T-helper 2 cell treated with Interferon-gamma antibody and Interleukin-4, amounts not matched to agents 5 μg/mL and 100 μg/mL, for 36 hours (primary cell): ENCODE results near the gene FOXL2.
A peak's percentile ranks its signal among the peaks of the same experiment; 100 is the strongest.

Source experiments
- DNase-seq: peaks from one replicate; pipeline ENCODE4 v3.0.0; 2021; ENCODE audit warnings: low spot score
- H3K27ac Mint-ChIP-seq: one replicate; pipeline ENCODE4 v1.8.0; 2021; ENCODE audit warnings: mild to moderate bottlenecking, mixed read lengths
- H3K27me3 Mint-ChIP-seq: one replicate; pipeline ENCODE4 v1.8.0; 2021; ENCODE audit warnings: low read depth, mixed read lengths
- H3K36me3 Mint-ChIP-seq: one replicate; pipeline ENCODE4 v1.8.0; 2021; ENCODE audit warnings: low read depth, mixed read lengths
- H3K4me1 Mint-ChIP-seq: one replicate; pipeline ENCODE4 v1.8.0; 2021; ENCODE audit warnings: low read depth, mixed read lengths
- H3K4me3 Mint-ChIP-seq: one replicate; pipeline ENCODE4 v1.8.0; 2022; ENCODE audit warnings: mild to moderate bottlenecking, moderate library complexity, mixed read lengths
- H3K9me3 Mint-ChIP-seq: one replicate; pipeline ENCODE4 v1.8.0; 2021; ENCODE audit warnings: mixed read lengths

FOXL2 gene

DNA sequence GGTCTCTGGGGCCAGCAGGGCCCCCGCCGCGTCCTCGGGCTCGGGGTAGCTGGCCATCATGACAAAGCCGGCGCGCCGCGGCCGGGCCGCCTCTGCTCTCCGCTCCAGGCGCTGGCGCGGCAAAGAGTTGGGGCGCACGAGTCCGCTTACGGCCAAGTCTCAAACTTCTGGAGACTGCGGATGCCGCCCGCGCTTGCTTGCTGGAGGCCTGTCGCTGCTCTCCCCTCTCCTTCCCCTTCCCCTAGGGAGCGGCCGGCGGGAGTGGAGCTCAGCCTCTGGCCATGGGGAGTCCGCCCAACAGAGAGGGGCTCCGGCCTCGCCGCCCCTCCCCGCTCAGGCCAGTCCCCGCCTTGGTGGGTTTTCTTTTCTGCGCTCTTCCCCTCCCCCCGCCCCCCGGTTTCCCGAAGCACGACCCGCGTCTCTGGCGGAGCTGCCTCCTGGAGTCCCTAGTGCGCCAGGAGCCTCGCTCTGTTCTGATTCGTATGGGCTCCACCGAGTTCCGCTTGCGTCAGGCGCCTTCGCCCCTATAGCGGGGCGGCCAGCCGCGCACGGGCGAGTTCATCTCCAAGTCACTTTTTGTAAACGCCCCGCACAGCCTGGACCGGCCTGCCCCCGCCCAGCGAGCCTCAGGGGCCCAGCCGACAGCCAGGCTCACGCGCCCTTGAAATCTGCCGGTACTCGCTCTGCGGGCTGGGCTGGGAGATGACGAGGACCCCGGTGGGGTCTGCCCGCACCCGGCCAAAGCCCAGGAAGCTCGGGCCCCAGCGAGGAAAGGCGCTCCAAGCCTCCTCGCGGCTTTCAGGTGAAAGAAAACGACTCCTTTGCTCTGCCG lies at the start of gene FOXL2, which contains the start of gene FOXL2NB:
Gene FOXL2 (minus strand): TSS at position 475 of the 832 bp plus-strand sequence. CDS start 415 bp downstream, at position 60.
Gene FOXL2NB (plus strand): TSS at position 555 of the 832 bp plus-strand sequence. CDS start 148 bp downstream, at position 703.
- Mint-ChIP-seq H3K4me1 (peaks cover 16% of the 10 kb centered on the region), H3K27me3 (peaks cover 89% of the 10 kb centered on the region), H3K36me3 (peaks cover 5% of the 10 kb centered on the region), H3K27ac (peak within 1 kb of the TSS; percentile 23), H3K9me3 (no peaks in the 10 kb centered on the region), H3K4me3 (peak within 1 kb of the TSS; percentile 46)
- DNase-seq = no peak

GRCh38 chr3:138995706-138996105 lies 48.8 kb upstream of the FOXL2 start:
- no peak overlapping the region for H3K27ac Mint-ChIP-seq
- no peaks in the 10 kb centered on the region for H3K36me3 Mint-ChIP-seq
- H3K27me3 Mint-ChIP-seq = peaks cover 11% of the 10 kb centered on the region
- H3K9me3 Mint-ChIP-seq = no peaks in the 10 kb centered on the region
- H3K4me3 Mint-ChIP-seq = no peak overlapping the region
- H3K4me1 Mint-ChIP-seq = no peaks in the 10 kb centered on the region
- no peak for DNase-seq

DNA sequence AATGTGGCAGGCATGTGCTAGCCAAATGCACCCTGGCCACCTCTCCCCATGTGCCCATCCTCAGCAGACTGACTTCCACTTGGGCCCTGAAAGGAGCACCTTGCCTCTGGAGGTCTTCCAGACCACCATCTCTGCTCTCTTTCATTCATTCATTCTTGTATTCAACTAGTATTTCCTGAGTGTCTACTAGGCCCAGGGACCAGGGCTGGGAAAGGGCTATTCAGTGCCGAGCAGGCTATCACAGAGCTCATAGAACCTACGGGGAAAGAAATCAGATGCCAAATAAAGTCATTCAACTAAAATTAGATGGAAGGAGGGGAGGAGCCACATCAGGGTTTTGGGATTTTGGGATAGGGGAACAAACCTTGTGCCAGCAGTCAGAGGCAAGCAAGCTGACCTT lies 40.2 kb upstream of the FOXL2 start:
- Mint-ChIP-seq H3K27me3 (peaks cover 6% of the 10 kb centered on the region), H3K4me1 (no peaks in the 10 kb centered on the region), H3K9me3 (no peaks in the 10 kb centered on the region), H3K36me3 (no peaks in the 10 kb centered on the region), H3K4me3 (no peak overlapping the region), H3K27ac (no peak overlapping the region)
- DNase-seq = no peak

DNA sequence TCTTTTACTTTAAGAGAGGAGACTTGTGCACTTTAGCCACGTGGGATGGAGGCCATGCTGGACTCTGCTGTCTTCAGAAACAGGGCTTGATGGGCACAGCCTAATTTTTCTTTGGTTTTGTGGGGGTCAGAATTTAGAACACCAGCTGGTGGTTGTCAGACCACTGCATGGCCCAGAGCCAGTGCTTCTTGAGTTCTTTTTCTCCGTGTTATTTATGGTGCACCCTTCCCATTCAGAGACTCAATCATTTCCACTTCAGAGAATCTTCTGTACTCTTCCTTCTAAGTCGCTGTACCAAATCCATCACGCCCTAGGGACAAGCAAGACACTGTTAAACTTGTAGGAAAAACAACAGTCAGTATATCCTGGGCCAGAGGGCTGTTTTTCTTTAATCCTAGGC lies 39.0 kb upstream of the FOXL2 start:
- Mint-ChIP-seq H3K4me1 (no peaks in the 10 kb centered on the region), H3K27ac (no peak overlapping the region), H3K36me3 (no peaks in the 10 kb centered on the region), H3K9me3 (no peaks in the 10 kb centered on the region), H3K27me3 (peaks cover 6% of the 10 kb centered on the region), H3K4me3 (no peak overlapping the region)
- no peak for DNase-seq

- peaks cover 6% of the 10 kb centered on the region for H3K27me3 Mint-ChIP-seq
- no peak overlapping the region for H3K4me3 Mint-ChIP-seq
- no peaks in the 10 kb centered on the region for H3K9me3 Mint-ChIP-seq
- H3K27ac Mint-ChIP-seq = no peak overlapping the region
- H3K36me3 Mint-ChIP-seq = no peaks in the 10 kb centered on the region
- no peaks in the 10 kb centered on the region for H3K4me1 Mint-ChIP-seq
- DNase-seq = no peak
These were observed 37.9 kb upstream of the FOXL2 start for GRCh38 chr3:138984816-138985215.

- no peaks in the 10 kb centered on the region for H3K9me3 Mint-ChIP-seq
- DNase-seq = no peak
- no peak overlapping the region for H3K27ac Mint-ChIP-seq
- H3K4me1 Mint-ChIP-seq = no peaks in the 10 kb centered on the region
- no peak overlapping the region for H3K4me3 Mint-ChIP-seq
- no peaks in the 10 kb centered on the region for H3K36me3 Mint-ChIP-seq
- H3K27me3 Mint-ChIP-seq = peaks cover 2% of the 10 kb centered on the region
These were observed 29.1 kb upstream of the FOXL2 start for GRCh38 chr3:138976047-138976446.

DNA sequence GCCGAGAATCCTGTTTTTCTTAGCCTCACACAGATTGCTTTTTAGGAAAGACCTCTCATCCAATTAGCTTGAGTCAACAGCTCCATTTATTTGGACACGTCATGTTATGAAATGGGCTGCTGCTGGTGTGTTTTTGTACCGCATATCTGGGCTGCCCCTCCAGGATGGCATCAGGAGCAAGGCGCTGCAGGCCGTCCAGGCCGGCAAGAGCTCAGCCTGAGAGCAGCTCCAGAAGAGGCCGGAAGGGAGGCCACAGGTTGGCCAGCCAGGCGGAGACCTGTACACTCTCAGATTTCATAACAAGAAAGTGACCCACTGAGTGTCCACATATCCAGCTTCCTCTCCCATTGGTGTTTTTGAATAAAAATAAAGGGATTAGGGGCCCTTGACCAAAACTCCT lies 28.4 kb upstream of the FOXL2 start:
- no peak for DNase-seq
- Mint-ChIP-seq H3K4me1 (no peaks in the 10 kb centered on the region), H3K4me3 (no peak overlapping the region), H3K27ac (no peak overlapping the region), H3K27me3 (peaks cover 2% of the 10 kb centered on the region), H3K36me3 (no peaks in the 10 kb centered on the region), H3K9me3 (no peaks in the 10 kb centered on the region)

GRCh38 chr3:138974462-138974861 lies 27.5 kb upstream of the FOXL2 start:
- H3K27me3 Mint-ChIP-seq = peaks cover 2% of the 10 kb centered on the region
- no peaks in the 10 kb centered on the region for H3K9me3 Mint-ChIP-seq
- no peak overlapping the region for H3K27ac Mint-ChIP-seq
- H3K4me3 Mint-ChIP-seq = no peak overlapping the region
- H3K36me3 Mint-ChIP-seq = no peaks in the 10 kb centered on the region
- no peak for DNase-seq
- H3K4me1 Mint-ChIP-seq = no peaks in the 10 kb centered on the region

GRCh38 chr3:138972941-138973340 lies 26.0 kb upstream of the FOXL2 start:
- peaks cover 5% of the 10 kb centered on the region for H3K27me3 Mint-ChIP-seq
- H3K36me3 Mint-ChIP-seq = no peaks in the 10 kb centered on the region
- no peak overlapping the region for H3K27ac Mint-ChIP-seq
- no peak overlapping the region for H3K4me3 Mint-ChIP-seq
- no peak for DNase-seq
- no peaks in the 10 kb centered on the region for H3K4me1 Mint-ChIP-seq
- no peaks in the 10 kb centered on the region for H3K9me3 Mint-ChIP-seq

DNA sequence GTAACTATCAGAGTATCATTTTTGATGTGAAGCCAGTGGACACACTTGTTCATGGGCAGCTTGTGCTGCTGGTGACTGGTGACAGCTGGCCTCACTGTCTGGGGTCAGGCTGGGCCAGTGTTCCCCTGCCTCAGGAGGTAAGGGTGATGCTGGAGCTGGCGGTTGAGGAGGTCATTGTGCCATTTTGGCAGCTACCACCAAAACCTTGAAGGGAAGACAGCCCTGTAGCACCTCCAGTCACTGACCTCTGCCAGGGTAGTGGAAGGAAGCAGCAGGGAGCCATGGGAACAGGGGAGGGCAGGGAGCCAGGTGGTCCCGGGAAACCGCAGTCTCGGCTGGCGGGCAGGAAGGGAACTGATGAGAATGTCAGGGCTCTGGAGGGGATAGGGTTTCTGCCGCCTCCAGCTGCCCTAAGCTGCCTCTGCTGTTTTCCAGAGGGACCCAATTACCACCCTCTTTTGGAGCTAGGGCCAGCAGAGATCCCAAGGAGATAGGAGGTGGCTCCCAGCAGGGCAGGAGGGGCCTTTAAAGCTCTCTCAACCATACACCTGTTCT lies 24.9 kb upstream of the FOXL2 start:
- H3K4me3 Mint-ChIP-seq = no peak overlapping the region
- no peaks in the 10 kb centered on the region for H3K9me3 Mint-ChIP-seq
- peaks cover 5% of the 10 kb centered on the region for H3K27me3 Mint-ChIP-seq
- H3K4me1 Mint-ChIP-seq = no peaks in the 10 kb centered on the region
- no peak for DNase-seq
- H3K36me3 Mint-ChIP-seq = no peaks in the 10 kb centered on the region
- H3K27ac Mint-ChIP-seq = no peak overlapping the region

DNA sequence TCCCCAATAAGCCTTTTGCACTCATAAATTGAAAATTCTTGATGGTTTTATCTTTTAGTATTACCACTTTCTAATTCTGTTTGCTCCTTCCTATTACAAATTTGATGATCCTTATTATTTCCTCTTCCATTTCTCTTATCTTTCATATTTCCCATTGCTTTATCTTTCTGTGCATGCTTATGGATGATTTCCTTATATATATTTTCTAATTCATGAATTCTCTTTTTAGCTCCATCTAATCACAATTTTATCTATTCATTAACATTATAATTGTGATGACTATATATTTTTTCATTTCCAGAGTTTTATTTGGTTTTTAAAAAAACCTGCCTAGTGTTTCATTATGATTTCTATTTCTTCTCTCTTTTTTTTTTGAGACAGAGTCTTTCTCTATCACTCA lies 18.0 kb upstream of the FOXL2 start:
- no peak for DNase-seq
- Mint-ChIP-seq H3K27me3 (peaks cover 27% of the 10 kb centered on the region), H3K36me3 (no peaks in the 10 kb centered on the region), H3K9me3 (peaks cover 7% of the 10 kb centered on the region), H3K4me3 (no peak overlapping the region), H3K27ac (no peak overlapping the region), H3K4me1 (peaks cover 7% of the 10 kb centered on the region)

DNA sequence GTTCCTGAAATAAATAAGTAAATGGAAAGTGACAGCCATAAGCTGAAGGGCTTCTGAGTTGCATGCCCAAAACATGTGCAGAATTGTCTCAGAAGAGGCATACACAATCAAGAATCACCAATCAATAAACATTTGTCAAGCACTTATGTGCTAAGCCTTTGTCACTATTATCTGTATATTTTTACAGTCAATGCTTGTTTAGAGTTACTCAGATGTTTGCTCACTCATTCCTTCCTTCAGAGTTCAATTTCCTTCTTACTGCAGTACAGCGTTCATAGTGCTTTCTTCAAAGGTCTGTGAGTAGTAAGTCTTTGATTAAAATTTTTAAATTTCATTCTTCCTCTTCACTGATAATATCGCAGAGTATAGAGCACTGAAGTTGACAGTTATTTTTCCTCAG lies 17.3 kb upstream of the FOXL2 start:
- no peak overlapping the region for H3K27ac Mint-ChIP-seq
- H3K27me3 Mint-ChIP-seq = peaks cover 28% of the 10 kb centered on the region
- H3K4me1 Mint-ChIP-seq = peaks cover 7% of the 10 kb centered on the region
- peaks cover 7% of the 10 kb centered on the region for H3K9me3 Mint-ChIP-seq
- no peaks in the 10 kb centered on the region for H3K36me3 Mint-ChIP-seq
- DNase-seq = no peak
- no peak overlapping the region for H3K4me3 Mint-ChIP-seq

GRCh38 chr3:138962854-138963560 lies 16.1 kb upstream of the FOXL2 start:
- Mint-ChIP-seq H3K4me3 (no peak overlapping the region), H3K36me3 (no peaks in the 10 kb centered on the region), H3K9me3 (peaks cover 7% of the 10 kb centered on the region), H3K27me3 (peaks cover 37% of the 10 kb centered on the region), H3K27ac (no peak overlapping the region), H3K4me1 (peaks cover 7% of the 10 kb centered on the region)
- DNase-seq = no peak

- H3K4me1 Mint-ChIP-seq = peaks cover 7% of the 10 kb centered on the region
- H3K9me3 Mint-ChIP-seq = peaks cover 7% of the 10 kb centered on the region
- H3K4me3 Mint-ChIP-seq = peak overlapping the region; percentile 24
- no peak overlapping the region for H3K27ac Mint-ChIP-seq
- no peaks in the 10 kb centered on the region for H3K36me3 Mint-ChIP-seq
- peaks cover 45% of the 10 kb centered on the region for H3K27me3 Mint-ChIP-seq
- no peak for DNase-seq
These were observed 13.5 kb upstream of the FOXL2 start for GRCh38 chr3:138960417-138960852.
